ENCODE results near the gene CNGA3. TPM values are rescaled to one million over a fixed set of nuclear protein-coding genes. Genes with fewer than 3 reads are reported as not detected.

CNGA3 gene
- total and polyA plus RNA-seq, 12 donors, result 0.11 to 0.16 TPM; not detected in 10

GRCh38 chr2:98438190-98439133 lies 92.2 kb downstream of the CNGA3 start:
- H3K4me3 ChIP-seq, result no peak overlapping the region
- no peaks in the 10 kb centered on the region for H3K36me3 ChIP-seq
- DNase-seq, result no peak
- H3K27ac ChIP-seq, result no peak overlapping the region
- H3K9me3 ChIP-seq, result peaks cover 0 to 30% (median 0%) of the 10 kb centered on the region in 11 donors
- 88 to 90% methylated on average over 1 of the region's 1 CpG for WGBS, 2 donors
- H3K27me3 ChIP-seq, result no peaks in the 10 kb centered on the region
- no peak for ATAC-seq
- intact Hi-C loops (cut with DNase I), result no loop called here
- H3K4me1 ChIP-seq, result peaks cover 0 to 12% (median 4%) of the 10 kb centered on the region in 9 donors
- no peak for TF ChIP-seq CTCF (IDR thresholded peaks at IDR 0.05)

- peaks cover 0 to 27% (median 18%) of the 10 kb centered on the region in 9 donors for H3K4me1 ChIP-seq
- DNase-seq (no peak), ATAC-seq (no peak)
- intact Hi-C loops (cut with DNase I), result loop anchor here in 4 of 10 donors (5.0 to 10.0 kb wide), 5 partner anchors 63 to 163 kb away; partner anchors contain the start of genes COA5 (in 1 of the 4) and UNC50 (in 1 of the 4)
- no peaks in the 10 kb centered on the region for H3K27me3 ChIP-seq
- H3K36me3 ChIP-seq, result no peaks in the 10 kb centered on the region
- no peak overlapping the region for H3K4me3 ChIP-seq
- H3K27ac ChIP-seq, result no peak overlapping the region
- TF ChIP-seq CTCF (IDR thresholded peaks at IDR 0.05), result no peak
- peaks cover 0 to 26% (median 0%) of the 10 kb centered on the region in 11 donors for H3K9me3 ChIP-seq
- WGBS, 2 donors, result 71 to 74% methylated on average over 7 of the region's 7 CpGs
These were observed 95.6 kb downstream of the CNGA3 start for GRCh38 chr2:98441706-98442450.

GRCh38 chr2:98442488-98442887 lies 96.2 kb downstream of the CNGA3 start:
- no peaks in the 10 kb centered on the region for H3K27me3 ChIP-seq
- WGBS, 2 donors, result 66 to 67% methylated on average over 4 of the region's 4 CpGs
- peaks cover 0 to 26% (median 0%) of the 10 kb centered on the region in 11 donors for H3K9me3 ChIP-seq
- no peak overlapping the region for H3K4me3 ChIP-seq
- intact Hi-C loops (cut with DNase I), result loop anchor here in 4 of 10 donors (5.0 to 10.0 kb wide), 5 partner anchors 62 to 162 kb away; partner anchors contain the start of genes COA5 (in 1 of the 4) and UNC50 (in 1 of the 4)
- H3K36me3 ChIP-seq, result no peaks in the 10 kb centered on the region
- DNase-seq (no peak), ATAC-seq (no peak)
- H3K27ac ChIP-seq, result no peak overlapping the region
- peaks cover 0 to 27% (median 19%) of the 10 kb centered on the region in 9 donors for H3K4me1 ChIP-seq
- TF ChIP-seq CTCF (IDR thresholded peaks at IDR 0.05), result no peak
